C4-2B (cell line): ENCODE data around the gene HS3ST2.
"Not testable (repeated sequence)": the region's sequence is repeated elsewhere in the genome, so short reads cannot be mapped to it uniquely, and the experiment has no call there.

Experiments used
- H3K27ac ChIP-seq: fragments of 450-650 bp; 2 replicates; pipeline ENCODE4 v1.5.1; 2017
- CTCF ChIP-seq: fragments of 450-650 bp; conservative IDR thresholded peaks from 2 replicates; pipeline ENCODE4 v1.5.1; 2017; ENCODE audit warnings: mild to moderate bottlenecking
- ZFX ChIP-seq: fragments of 450-650 bp; IDR thresholded peaks from 2 replicates; pipeline ENCODE4 v1.6.1; 2017

Gene HS3ST2

GRCh38 chr16:22890976-22891375 is 77.0 kb downstream of the HS3ST2 start:
- no peak overlapping the region for H3K27ac ChIP-seq
- TF ChIP-seq CTCF (no peak), ZFX (no peak)

GRCh38 chr16:22897184-22897583 is 83.2 kb downstream of the HS3ST2 start:
- no peak for TF ChIP-seq ZFX
- no peak for TF ChIP-seq CTCF
- H3K27ac ChIP-seq = no peak overlapping the region

- TF ChIP-seq ZFX (no peak), CTCF (no peak)
Measured at GRCh38 chr16:22898131-22898530, 84.2 kb downstream of the HS3ST2 start.

GRCh38 chr16:22898874-22899348 is 84.9 kb downstream of the HS3ST2 start:
- no peak overlapping the region for H3K27ac ChIP-seq
- TF ChIP-seq CTCF (peak; percentile 90), ZFX (no peak)

More at GRCh38 chr16:22898131-22898530, 84.2 kb downstream of the HS3ST2 start:
- H3K27ac ChIP-seq = no peak overlapping the region

GRCh38 chr16:22899567-22899966 is 85.6 kb downstream of the HS3ST2 start:
- H3K27ac ChIP-seq = not testable (repeated sequence)

GRCh38 chr16:22900863-22901262 is 86.9 kb downstream of the HS3ST2 start:
- TF ChIP-seq CTCF = no peak
- no peak for TF ChIP-seq ZFX
- H3K27ac ChIP-seq = no peak overlapping the region

- no peak overlapping the region for H3K27ac ChIP-seq
- TF ChIP-seq CTCF (no peak), ZFX (no peak)
Measured at GRCh38 chr16:22901563-22901962, 87.6 kb downstream of the HS3ST2 start.

GRCh38 chr16:22903716-22904115 is 89.8 kb downstream of the HS3ST2 start:
- TF ChIP-seq ZFX = no peak
- no peak for TF ChIP-seq CTCF
- no peak overlapping the region for H3K27ac ChIP-seq
